Uterus (tissue), 4 donors: ENCODE results near the gene SALL4. TPM values are rescaled to one million over a fixed set of nuclear protein-coding genes. Genes with fewer than 3 reads are reported as not detected.

ENCODE experiments used
- DNase-seq, 2 donors: peaks; one replicate each; pipeline ENCODE4 v3.0.0-alpha.2; 2019 to 2020
- H3K27ac ChIP-seq, 2 donors: fragments of 200-600 bp; sonication (generic); 1 replicate in 1 of 2; 2 replicates in 1 of 2; pipeline ENCODE4 v1.5.1; 2016 to 2018
- H3K27me3 ChIP-seq, 2 donors: fragments of 200-600 bp; sonication (generic); one replicate each; pipeline ENCODE4 v1.5.1; 2018 to 2019; ENCODE audit warnings: control low read depth in 1 of 2
- H3K36me3 ChIP-seq, 2 donors: fragments of 200-600 bp; sonication (generic); one replicate each; pipeline ENCODE4 v1.5.1; 2019; ENCODE audit warnings: control low read depth in 1 of 2
- H3K4me1 ChIP-seq, 2 donors: fragments of 200-600 bp; sonication (generic); one replicate each; pipeline ENCODE4 v1.5.1; 2018 to 2019; ENCODE audit warnings: control low read depth in 1 of 2
- H3K4me3 ChIP-seq, 2 donors: fragments of 200-600 bp; sonication (generic); 1 replicate in 1 of 2; 2 replicates in 1 of 2; pipeline ENCODE4 v1.5.1; 2018 to 2019; ENCODE audit warnings: mild to moderate bottlenecking in 1 of 2
- H3K9me3 ChIP-seq, 2 donors: fragments of 200-600 bp; sonication (generic); one replicate each; pipeline ENCODE4 v1.5.1; 2019; ENCODE audit warnings: control low read depth in 1 of 2
- POLR2A ChIP-seq, 2 donors: fragments of 450-650 bp; IDR thresholded peaks; one replicate each; pipeline ENCODE4 v1.6.1; 2016; ENCODE audit warnings: antibody characterized with exemption in 2 of 2, mild to moderate bottlenecking in 1 of 2, moderate library complexity in 1 of 2
- intact Hi-C: fragments of 100-400 bp; cut with DNase I; formaldehyde crosslinking; loops from one replicate; pipeline ENCODE4 v1.15.1; 2023; ENCODE audit warnings: low total_unique reads
- total RNA-seq, 4 donors: library from RNA; depleted of rRNA in 3 of 4; stranded (reverse); fragments of >200 nt in 3 of 4; gene quantifications; one replicate each; pipeline versions ENCODE4 v1.1.0 to v1.2.4, GENCODE V29; 2014 to 2023
- TF ChIP-seq, protein P1 (sequence below), 4 experiments: fragments of 200-600 bp in 2 of 4; fragments of 450-650 bp in 2 of 4; sonication (generic) in 2 of 4; IDR thresholded peaks; one replicate each; pipeline ENCODE4 v1.5.1; 2016 to 2019; ENCODE audit warnings: antibody characterized with exemption in 4 of 4, mild to moderate bottlenecking in 2 of 4, moderate library complexity in 1 of 4
- donor health status: DM: yes; HTN: yes; CAD: no.

SALL4 gene
- total RNA-seq, 4 donors from 2014 or later = 0.09 to 0.55 TPM; not detected in 2

DNA sequence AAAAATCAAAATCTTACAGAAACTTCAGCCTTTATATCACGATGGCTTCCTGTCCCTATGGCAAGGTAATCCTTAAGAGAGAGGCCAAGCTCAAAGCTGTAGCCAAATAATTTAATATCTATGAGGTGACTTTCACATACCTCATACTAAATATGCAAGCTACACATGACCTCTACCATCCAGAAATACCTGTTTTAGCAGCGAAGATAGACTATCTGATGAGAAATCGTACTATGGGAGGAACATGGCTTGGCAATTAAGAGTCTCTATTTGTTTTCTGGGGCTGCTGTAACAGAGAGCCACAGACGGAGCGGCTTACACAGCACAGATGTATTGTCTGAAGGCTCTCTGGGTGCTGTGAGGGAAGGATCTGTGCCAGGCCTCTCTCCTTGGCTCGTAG, 31.0 kb upstream of the SALL4 start:
- no peak for DNase-seq
- no peak for TF ChIP-seq POLR2A (IDR thresholded peaks at IDR 0.05)
- no peaks in the 10 kb centered on the region for H3K36me3 ChIP-seq
- no peaks in the 10 kb centered on the region for H3K9me3 ChIP-seq
- intact Hi-C loops = no loop called here
- no peak overlapping the region for H3K27ac ChIP-seq
- no peaks in the 10 kb centered on the region for H3K4me1 ChIP-seq
- H3K4me3 ChIP-seq = no peak overlapping the region
- no peaks in the 10 kb centered on the region for H3K27me3 ChIP-seq

DNA sequence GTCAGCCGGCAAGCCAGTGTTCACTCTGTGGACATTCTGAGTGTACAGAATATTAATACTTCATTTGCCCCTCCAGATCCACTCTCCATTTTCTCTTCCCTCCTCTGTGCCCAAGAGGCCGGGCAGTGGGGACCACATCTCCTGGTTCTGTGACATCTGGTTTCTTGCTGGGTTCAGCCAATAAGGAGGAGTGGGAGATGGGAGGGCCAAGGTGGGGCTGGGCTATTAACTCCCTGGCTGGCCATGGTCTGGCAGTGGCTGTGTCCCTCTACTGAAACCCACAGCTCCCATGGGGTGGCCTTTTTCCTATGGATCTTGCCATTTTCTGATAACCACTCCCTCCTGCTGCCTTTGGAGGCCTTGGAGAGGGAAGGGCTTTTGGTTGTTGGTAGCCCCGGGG, 30.0 kb upstream of the SALL4 start:
- Histone ChIP-seq H3K27me3 (no peaks in the 10 kb centered on the region), H3K4me3 (no peak overlapping the region), H3K27ac (no peak overlapping the region), H3K9me3 (no peaks in the 10 kb centered on the region), H3K36me3 (no peaks in the 10 kb centered on the region), H3K4me1 (no peaks in the 10 kb centered on the region)
- intact Hi-C loops = no loop called here
- TF ChIP-seq POLR2A (IDR thresholded peaks at IDR 0.05) = no peak
- TF ChIP-seq, protein P1, sequence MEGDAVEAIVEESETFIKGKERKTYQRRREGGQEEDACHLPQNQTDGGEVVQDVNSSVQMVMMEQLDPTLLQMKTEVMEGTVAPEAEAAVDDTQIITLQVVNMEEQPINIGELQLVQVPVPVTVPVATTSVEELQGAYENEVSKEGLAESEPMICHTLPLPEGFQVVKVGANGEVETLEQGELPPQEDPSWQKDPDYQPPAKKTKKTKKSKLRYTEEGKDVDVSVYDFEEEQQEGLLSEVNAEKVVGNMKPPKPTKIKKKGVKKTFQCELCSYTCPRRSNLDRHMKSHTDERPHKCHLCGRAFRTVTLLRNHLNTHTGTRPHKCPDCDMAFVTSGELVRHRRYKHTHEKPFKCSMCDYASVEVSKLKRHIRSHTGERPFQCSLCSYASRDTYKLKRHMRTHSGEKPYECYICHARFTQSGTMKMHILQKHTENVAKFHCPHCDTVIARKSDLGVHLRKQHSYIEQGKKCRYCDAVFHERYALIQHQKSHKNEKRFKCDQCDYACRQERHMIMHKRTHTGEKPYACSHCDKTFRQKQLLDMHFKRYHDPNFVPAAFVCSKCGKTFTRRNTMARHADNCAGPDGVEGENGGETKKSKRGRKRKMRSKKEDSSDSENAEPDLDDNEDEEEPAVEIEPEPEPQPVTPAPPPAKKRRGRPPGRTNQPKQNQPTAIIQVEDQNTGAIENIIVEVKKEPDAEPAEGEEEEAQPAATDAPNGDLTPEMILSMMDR (IDR thresholded peaks at IDR 0.05) = no peak
- no peak for DNase-seq

DNA sequence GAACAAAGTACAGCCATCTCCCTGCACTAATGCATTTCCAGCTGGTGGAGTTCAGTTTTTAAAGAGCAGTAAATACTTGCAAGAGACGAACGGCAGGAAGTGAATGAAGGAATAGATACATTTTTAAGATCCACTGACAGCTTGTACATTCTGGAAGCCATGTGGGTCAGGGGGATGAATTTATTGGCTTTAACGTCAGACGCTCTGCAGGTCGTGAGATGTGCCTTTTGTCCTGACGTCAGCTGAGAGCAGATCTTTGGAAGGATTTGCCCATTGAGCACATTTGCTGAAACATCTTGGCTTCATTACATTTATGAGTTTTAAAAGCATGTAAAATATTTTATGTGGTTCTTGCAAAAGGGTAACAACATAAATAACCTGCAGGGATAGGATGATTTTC, 29.5 kb upstream of the SALL4 start:
- no peak overlapping the region for H3K27ac ChIP-seq
- no peaks in the 10 kb centered on the region for H3K27me3 ChIP-seq
- H3K4me3 ChIP-seq = no peak overlapping the region
- no peak for DNase-seq
- intact Hi-C loops = no loop called here
- no peaks in the 10 kb centered on the region for H3K4me1 ChIP-seq
- no peak for TF ChIP-seq POLR2A (IDR thresholded peaks at IDR 0.05)
- TF ChIP-seq, protein P1 (IDR thresholded peaks at IDR 0.05) = no peak
- no peaks in the 10 kb centered on the region for H3K9me3 ChIP-seq
- no peaks in the 10 kb centered on the region for H3K36me3 ChIP-seq

DNA sequence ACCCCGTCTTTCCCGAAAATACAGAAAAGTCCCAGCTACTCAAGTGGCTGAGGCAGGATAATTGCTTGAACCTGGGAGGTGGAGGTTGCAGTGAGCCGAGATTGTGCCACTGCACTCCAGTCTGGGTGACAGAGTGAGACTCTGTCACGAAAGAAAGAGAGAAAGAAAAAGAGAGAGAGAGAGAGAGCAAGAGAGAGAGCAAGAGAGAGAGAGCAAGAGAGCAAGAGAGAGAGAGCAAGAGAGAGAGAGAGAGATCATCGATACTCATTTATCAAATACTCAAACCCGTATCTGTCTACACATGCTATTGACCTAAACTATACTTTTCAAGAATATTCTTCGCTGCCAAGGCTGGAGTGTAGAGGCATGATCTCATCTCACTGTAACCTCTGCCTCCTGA, 28.2 kb upstream of the SALL4 start:
- Histone ChIP-seq H3K27ac (no peak overlapping the region), H3K4me1 (no peaks in the 10 kb centered on the region), H3K36me3 (no peaks in the 10 kb centered on the region), H3K9me3 (no peaks in the 10 kb centered on the region), H3K4me3 (no peak overlapping the region), H3K27me3 (no peaks in the 10 kb centered on the region)
- intact Hi-C loops = no loop called here
- no peak for DNase-seq
- TF ChIP-seq, protein P1 (IDR thresholded peaks at IDR 0.05) = no peak
- no peak for TF ChIP-seq POLR2A (IDR thresholded peaks at IDR 0.05)

DNA sequence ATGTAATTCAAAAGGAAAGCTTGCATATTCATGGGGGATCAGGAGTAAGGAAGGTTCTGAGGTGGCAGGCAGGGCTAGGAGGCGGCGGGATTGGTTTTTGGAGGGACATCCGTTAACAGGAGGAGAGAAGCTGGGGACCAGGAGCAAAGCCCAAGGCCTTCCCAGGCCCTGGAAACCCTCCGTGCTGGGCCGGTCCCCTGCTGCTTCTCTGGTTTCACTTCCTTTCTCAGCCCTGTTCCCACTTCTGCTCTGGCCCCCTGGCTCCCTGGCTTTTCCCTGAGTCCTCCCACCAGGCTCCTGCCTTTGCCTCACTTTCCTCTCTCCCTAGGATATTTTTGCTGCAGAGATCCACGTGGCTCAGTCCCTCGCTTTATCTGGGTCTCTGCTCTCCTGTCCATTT, 26.4 kb upstream of the SALL4 start:
- DNase-seq = no peak
- H3K9me3 ChIP-seq = no peaks in the 10 kb centered on the region
- H3K27ac ChIP-seq = no peak overlapping the region

More for the DNA sequence above, 26.4 kb upstream of the SALL4 start:
- H3K4me1 ChIP-seq = no peaks in the 10 kb centered on the region
- H3K36me3 ChIP-seq = no peaks in the 10 kb centered on the region
- intact Hi-C loops = no loop called here
- TF ChIP-seq, protein P1 (IDR thresholded peaks at IDR 0.05) = no peak
- no peak for TF ChIP-seq POLR2A (IDR thresholded peaks at IDR 0.05)
- H3K27me3 ChIP-seq = no peaks in the 10 kb centered on the region
- no peak overlapping the region for H3K4me3 ChIP-seq
